ENCODE results near the gene AGAP9. TPM values are rescaled to one million over a fixed set of nuclear protein-coding genes. Genes with fewer than 3 reads are reported as not detected.
"Not testable (repeated sequence)": the region's sequence is repeated elsewhere in the genome, so short reads cannot be mapped to it uniquely, and the experiment has no call there.

AGAP9 gene
- total and polyA plus RNA-seq, 2 of the 8 experiments (the other 6 are each of a cell fraction or from before 2014, with no cell fraction given): 7.2 to 9.3 TPM

- H3K27ac ChIP-seq (ENCODE audit: low read depth, low read length); H3K14ac ChIP-seq (ENCODE audit: insufficient read length); H2BK20ac ChIP-seq (ENCODE audit: low read length); H3K18ac ChIP-seq (ENCODE audit: extremely low read depth, low read length); DNase-seq (ENCODE audit: low read depth in 1 of 2, low spot score in 2 of 2); H3K4ac ChIP-seq (replicated peaks; ENCODE audit: insufficient read length, low read depth, low read length); H2BK5ac ChIP-seq (ENCODE audit: low read depth, low read length); H3K23ac ChIP-seq (ENCODE audit: insufficient read length); H3K79me1 ChIP-seq (ENCODE audit: low read depth, low read length); H3K56ac ChIP-seq (replicated peaks; ENCODE audit: insufficient read length, low read depth, low read length); H4K8ac ChIP-seq (ENCODE audit: extremely low read depth, insufficient read depth, low read length); H3K9me3 ChIP-seq (ENCODE audit: insufficient read depth in 2 of 2, low read depth in 1 of 2, low read length in 1 of 2); FAIRE-seq; H3K9ac ChIP-seq (replicated peaks in 1 of 4; ENCODE audit: extremely low read depth in 1 of 4, low read depth in 3 of 4, low read length in 3 of 4); H3K27me3 ChIP-seq (replicated peaks in 1 of 4; ENCODE audit: control insufficient read depth in 3 of 4, extremely low read depth in 1 of 4, insufficient read depth in 3 of 4, low read length in 3 of 4); CTCF ChIA-PET (ENCODE audit: partially characterized antibody); H3K4me3 ChIP-seq (ENCODE audit: extremely low read depth in 1 of 4, insufficient read depth in 2 of 4, low read depth in 3 of 4, low read length in 4 of 4); H4K91ac ChIP-seq (replicated peaks; ENCODE audit: insufficient read length, low read length); H3K79me2 ChIP-seq (ENCODE audit: control insufficient read depth in 1 of 2, insufficient read depth in 2 of 2, low read length in 2 of 2); H3K23me2 ChIP-seq (ENCODE audit: low read depth, low read length); H3K36me3 ChIP-seq (ENCODE audit: control insufficient read depth in 2 of 4, insufficient read depth in 4 of 4, low read length in 3 of 4); H2AFZ ChIP-seq (ENCODE audit: low read length); H2BK12ac ChIP-seq (ENCODE audit: low read depth, low read length); H3K4me2 ChIP-seq (ENCODE audit: insufficient read depth in 1 of 2, low read depth in 2 of 2, low read length in 2 of 2); H3K4me1 ChIP-seq (replicated peaks in 1 of 4; ENCODE audit: control insufficient read depth in 3 of 4, insufficient read depth in 4 of 4, low read length in 3 of 4); H2AK5ac ChIP-seq (ENCODE audit: low read depth, low read length); H2BK15ac ChIP-seq (ENCODE audit: low read length); POLR2A ChIA-PET (ENCODE audit: partially characterized antibody); H4K5ac ChIP-seq (ENCODE audit: insufficient read length, low read depth, low read length); H2BK120ac ChIP-seq (replicated peaks; ENCODE audit: low read depth, low read length); H4K20me1 ChIP-seq (replicated peaks in 1 of 2; ENCODE audit: control insufficient read depth in 1 of 2, insufficient read depth in 2 of 2, low read length in 2 of 2): not testable (repeated sequence)
- 100% methylated on average over 1 of the region's 11 CpGs; no CpG with 5 or more reads in 1 of the 2 experiments for WGBS, 2 experiments (ENCODE audit: extremely low coverage in 1 of 2, insufficient coverage in 1 of 2, insufficient read length in 1 of 2, insufficient replicate concordance in 2 of 2, low coverage in 1 of 2, low lambda C conversion rate in 2 of 2, missing lambda C conversion rate in 1 of 2)
Measured at GRCh38 chr10:47484786-47485185, 38.7 kb downstream of the AGAP9 start.

- H3K4me2 ChIP-seq (ENCODE audit: insufficient read depth in 1 of 2, low read depth in 2 of 2, low read length in 2 of 2); H2AFZ ChIP-seq (ENCODE audit: low read length); H2BK5ac ChIP-seq (ENCODE audit: low read depth, low read length); H3K9me3 ChIP-seq (ENCODE audit: insufficient read depth in 2 of 2, low read depth in 1 of 2, low read length in 1 of 2); H2BK20ac ChIP-seq (ENCODE audit: low read length); H3K27ac ChIP-seq (ENCODE audit: low read depth, low read length); H3K18ac ChIP-seq (ENCODE audit: extremely low read depth, low read length); H2BK15ac ChIP-seq (ENCODE audit: low read length); H3K14ac ChIP-seq (ENCODE audit: insufficient read length); H3K23me2 ChIP-seq (ENCODE audit: low read depth, low read length); H4K20me1 ChIP-seq (replicated peaks in 1 of 2; ENCODE audit: control insufficient read depth in 1 of 2, insufficient read depth in 2 of 2, low read length in 2 of 2); H4K8ac ChIP-seq (ENCODE audit: extremely low read depth, insufficient read depth, low read length); H3K36me3 ChIP-seq (ENCODE audit: control insufficient read depth in 2 of 4, insufficient read depth in 4 of 4, low read length in 3 of 4); H2AK5ac ChIP-seq (ENCODE audit: low read depth, low read length); H2BK120ac ChIP-seq (replicated peaks; ENCODE audit: low read depth, low read length); H3K4ac ChIP-seq (replicated peaks; ENCODE audit: insufficient read length, low read depth, low read length); DNase-seq (ENCODE audit: low read depth in 1 of 2, low spot score in 2 of 2); CTCF ChIA-PET (ENCODE audit: partially characterized antibody); H3K4me3 ChIP-seq (ENCODE audit: extremely low read depth in 1 of 4, insufficient read depth in 2 of 4, low read depth in 3 of 4, low read length in 4 of 4); H3K9ac ChIP-seq (replicated peaks in 1 of 4; ENCODE audit: extremely low read depth in 1 of 4, low read depth in 3 of 4, low read length in 3 of 4); H3K56ac ChIP-seq (replicated peaks; ENCODE audit: insufficient read length, low read depth, low read length); H4K5ac ChIP-seq (ENCODE audit: insufficient read length, low read depth, low read length); H4K91ac ChIP-seq (replicated peaks; ENCODE audit: insufficient read length, low read length); H3K4me1 ChIP-seq (replicated peaks in 1 of 4; ENCODE audit: control insufficient read depth in 3 of 4, insufficient read depth in 4 of 4, low read length in 3 of 4); POLR2A ChIA-PET (ENCODE audit: partially characterized antibody); H3K79me1 ChIP-seq (ENCODE audit: low read depth, low read length); H3K79me2 ChIP-seq (ENCODE audit: control insufficient read depth in 1 of 2, insufficient read depth in 2 of 2, low read length in 2 of 2); H2BK12ac ChIP-seq (ENCODE audit: low read depth, low read length); H3K27me3 ChIP-seq (replicated peaks in 1 of 4; ENCODE audit: control insufficient read depth in 3 of 4, extremely low read depth in 1 of 4, insufficient read depth in 3 of 4, low read length in 3 of 4); FAIRE-seq; H3K23ac ChIP-seq (ENCODE audit: insufficient read length): not testable (repeated sequence)
- WGBS, 2 experiments (ENCODE audit: extremely low coverage in 1 of 2, insufficient coverage in 1 of 2, insufficient read length in 1 of 2, insufficient replicate concordance in 2 of 2, low coverage in 1 of 2, low lambda C conversion rate in 2 of 2, missing lambda C conversion rate in 1 of 2): 95% methylated on average over 8 of the region's 11 CpGs; no CpG with 5 or more reads in 1 of the 2 experiments
Measured at GRCh38 chr10:47483923-47484322, 39.5 kb downstream of the AGAP9 start, which contains the start of gene ANXA8. Gene ANXA8, minus strand, starts transcription at chr10:47484115. Its CDS starts 182 bp downstream, at chr10:47483933.
